GM23338 (cell line): ENCODE measurements around the gene EFCAB6. TPM values are rescaled to one million over a fixed set of nuclear protein-coding genes. Genes with fewer than 3 reads are reported as not detected.

ENCODE experiments used
- ATAC-seq: fragments of 200-7000 bp; cut with Tn5 transposase; 3 replicates; pipeline ENCODE4 v1.9.1; 2020
- DNase-seq: peaks from one replicate; pipeline ENCODE4 v3.0.0-alpha.2; 2015; ENCODE audit warnings: low spot score
- H2AFZ ChIP-seq: fragments of 200-600 bp; sonication (generic); 2 replicates; pipeline ENCODE4 v1.8.0; 2016; ENCODE audit warnings: antibody characterized with exemption, mild to moderate bottlenecking, moderate library complexity
- H3F3A ChIP-seq: fragments of 200-600 bp; sonication (generic); replicated peaks from 2 replicates; pipeline ENCODE4 v1.8.0; 2017; ENCODE audit warnings: antibody characterized with exemption, mixed run types, low read depth
- H3K27ac ChIP-seq: fragments of 200-600 bp; sonication (generic); 2 replicates; pipeline ENCODE4 v1.6.1; 2016; ENCODE audit warnings: low read depth
- H3K27me3 ChIP-seq: fragments of 200-600 bp; sonication (generic); 2 replicates; pipeline ENCODE4 v1.8.0; 2016; ENCODE audit warnings: mild to moderate bottlenecking, mixed run types, moderate library complexity; ENCODE audit not compliant: insufficient read depth
- H3K36me3 ChIP-seq: fragments of 200-600 bp; sonication (generic); 2 replicates; pipeline ENCODE4 v1.8.0; 2016; ENCODE audit warnings: mild to moderate bottlenecking; ENCODE audit not compliant: insufficient read depth
- H3K4me1 ChIP-seq: fragments of 200-600 bp; sonication (generic); 2 replicates; pipeline ENCODE4 v1.8.0; 2016; ENCODE audit warnings: mild to moderate bottlenecking, moderate library complexity; ENCODE audit not compliant: insufficient read depth
- H3K4me2 ChIP-seq: fragments of 200-600 bp; sonication (generic); 2 replicates; pipeline ENCODE4 v1.7.1; 2017; ENCODE audit warnings: mixed run types
- H3K4me3 ChIP-seq: fragments of 200-600 bp; sonication (generic); 2 replicates; pipeline ENCODE4 v1.6.1; 2016; ENCODE audit warnings: mixed run types
- H3K79me2 ChIP-seq: fragments of 200-600 bp; sonication (generic); replicated peaks from 2 replicates; pipeline ENCODE4 v1.8.0; 2017; ENCODE audit warnings: mild to moderate bottlenecking; ENCODE audit not compliant: insufficient read depth
- H3K9me2 ChIP-seq: fragments of 200-600 bp; sonication (generic); 2 replicates; pipeline ENCODE4 v1.8.0; 2017; ENCODE audit not compliant: insufficient read depth
- H4K20me1 ChIP-seq: fragments of 200-600 bp; sonication (generic); replicated peaks from 2 replicates; pipeline ENCODE4 v1.8.0; 2017; ENCODE audit warnings: mild to moderate bottlenecking; ENCODE audit not compliant: insufficient read depth
- H3K27ac Mint-ChIP-seq: 2 replicates; pipeline ENCODE4 v1.8.0; 2020; ENCODE audit warnings: inconsistent platforms, mild to moderate bottlenecking, moderate library complexity, mixed read lengths
- H3K27me3 Mint-ChIP-seq: 3 replicates; pipeline ENCODE4 v1.8.0; 2022; ENCODE audit warnings: low read depth, mild to moderate bottlenecking, moderate library complexity, mixed read lengths, inconsistent platforms; ENCODE audit not compliant: insufficient read depth, poor library complexity
- H3K36me3 Mint-ChIP-seq: 3 replicates; pipeline ENCODE4 v1.8.0; 2021; ENCODE audit warnings: low read depth, mild to moderate bottlenecking, inconsistent platforms, moderate library complexity, mixed read lengths
- H3K4me1 Mint-ChIP-seq: 3 replicates; pipeline ENCODE4 v1.8.0; 2020; ENCODE audit warnings: mild to moderate bottlenecking, inconsistent platforms, mixed read lengths
- H3K4me3 Mint-ChIP-seq: 3 replicates; pipeline ENCODE4 v1.8.0; 2021; ENCODE audit warnings: moderate library complexity, mild to moderate bottlenecking, inconsistent platforms, mixed read lengths
- H3K9me3 Mint-ChIP-seq: 3 replicates; pipeline ENCODE4 v1.8.0; 2020; ENCODE audit warnings: moderate library complexity, mild to moderate bottlenecking, inconsistent platforms, mixed read lengths
- EZH2 ChIP-seq: fragments of 200-600 bp; sonication (generic); IDR thresholded peaks from one replicate; pipeline ENCODE4 v1.8.0; 2017; ENCODE audit warnings: antibody characterized with exemption, mild to moderate bottlenecking, low read depth; ENCODE audit not compliant: unreplicated experiment
- JUNB ChIP-seq: IDR thresholded peaks from one replicate; pipeline ENCODE4 v1.6.1; 2016; ENCODE audit warnings: antibody characterized with exemption; ENCODE audit not compliant: unreplicated experiment
- NANOG ChIP-seq: IDR thresholded peaks from 2 replicates; pipeline ENCODE4 v1.6.1; 2016; ENCODE audit warnings: antibody characterized with exemption, borderline replicate concordance
- POLR2AphosphoS5 ChIP-seq: IDR thresholded peaks from 2 replicates; pipeline ENCODE4 v1.6.1; 2016; ENCODE audit warnings: antibody characterized with exemption, low read depth
- ZNF114 ChIP-seq: fragments of 250-450 bp; sonication (Bioruptor Pico); IDR thresholded peaks from 2 replicates; pipeline ENCODE4 v1.5.0; 2020; ENCODE audit warnings: mild to moderate bottlenecking, moderate library complexity
- ZNF331 ChIP-seq: fragments of 250-450 bp; sonication (Bioruptor Pico); IDR thresholded peaks from 2 replicates; pipeline ENCODE4 v1.5.0; 2020; ENCODE audit warnings: low read depth, mild to moderate bottlenecking, moderate library complexity
- polyA plus RNA-seq: library from polyadenylated mRNA; unstranded; fragments of >200 nt; fragmentation: Nextera tagmentation; extraction: Ambion mirVana; gene quantifications from 2 replicates; pipeline ENCODE4 v1.2.1, GENCODE V29; 2016
- total RNA-seq: library from RNA; depleted of rRNA; stranded (reverse); fragments of >200 nt; shearing (Covaris generic); gene quantifications from 2 replicates; pipeline ENCODE4 v1.2.3, GENCODE V29; 2014
- TF ChIP-seq, protein P1 (sequence below), 2 experiments: fragments of 200-600 bp in 1 of 2; sonication (generic) in 1 of 2; conservative IDR thresholded peaks; 2 replicates each; pipeline versions ENCODE4 v1.5.1 to v1.6.1; 2016 to 2017; ENCODE audit warnings: antibody characterized with exemption in 2 of 2, low read depth in 2 of 2, mild to moderate bottlenecking in 2 of 2, moderate library complexity in 1 of 2

The EFCAB6 gene
- total and polyA plus RNA-seq, 2 experiments from 2014 or later, result 1.1 to 1.8 TPM

DNA sequence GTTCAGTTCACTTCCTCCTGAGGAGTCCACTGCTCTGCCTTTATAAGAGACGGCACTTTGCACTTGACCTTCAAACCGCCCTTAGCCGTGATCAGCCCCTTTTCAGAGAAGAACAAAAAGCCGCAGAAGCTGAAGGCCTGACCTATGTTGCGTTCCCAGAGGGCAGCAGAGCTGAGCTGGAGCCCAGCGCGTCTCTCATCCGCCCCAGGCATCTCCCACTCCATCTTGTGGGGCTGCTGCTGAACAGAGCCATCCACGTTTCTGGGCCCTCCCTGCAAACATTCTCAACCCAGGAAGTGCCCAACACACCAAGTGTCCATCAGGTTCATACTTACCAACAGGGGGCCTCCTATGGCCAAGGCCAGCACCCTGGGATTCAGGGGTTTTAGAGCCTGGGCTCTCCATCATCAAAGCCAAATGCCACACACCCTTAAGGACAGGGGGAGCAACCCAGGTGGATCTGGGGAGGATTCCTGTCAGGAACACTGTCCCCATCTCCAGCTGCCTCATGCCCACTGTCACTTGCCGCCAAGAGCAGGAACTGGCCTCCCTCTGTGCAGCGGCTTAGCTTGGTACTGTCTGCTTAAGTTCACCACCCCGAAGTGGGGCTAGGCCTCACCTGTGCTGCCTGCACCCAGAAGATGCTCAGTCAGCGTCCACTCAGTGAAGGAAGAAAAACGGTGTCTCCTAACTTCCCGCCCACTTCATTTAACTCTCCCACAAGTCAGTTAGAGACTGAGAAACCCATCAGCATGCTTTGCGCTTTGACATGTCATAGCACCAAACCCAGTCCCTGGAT lies 16.0 kb upstream of the EFCAB6 start:
- no peak for DNase-seq

DNA sequence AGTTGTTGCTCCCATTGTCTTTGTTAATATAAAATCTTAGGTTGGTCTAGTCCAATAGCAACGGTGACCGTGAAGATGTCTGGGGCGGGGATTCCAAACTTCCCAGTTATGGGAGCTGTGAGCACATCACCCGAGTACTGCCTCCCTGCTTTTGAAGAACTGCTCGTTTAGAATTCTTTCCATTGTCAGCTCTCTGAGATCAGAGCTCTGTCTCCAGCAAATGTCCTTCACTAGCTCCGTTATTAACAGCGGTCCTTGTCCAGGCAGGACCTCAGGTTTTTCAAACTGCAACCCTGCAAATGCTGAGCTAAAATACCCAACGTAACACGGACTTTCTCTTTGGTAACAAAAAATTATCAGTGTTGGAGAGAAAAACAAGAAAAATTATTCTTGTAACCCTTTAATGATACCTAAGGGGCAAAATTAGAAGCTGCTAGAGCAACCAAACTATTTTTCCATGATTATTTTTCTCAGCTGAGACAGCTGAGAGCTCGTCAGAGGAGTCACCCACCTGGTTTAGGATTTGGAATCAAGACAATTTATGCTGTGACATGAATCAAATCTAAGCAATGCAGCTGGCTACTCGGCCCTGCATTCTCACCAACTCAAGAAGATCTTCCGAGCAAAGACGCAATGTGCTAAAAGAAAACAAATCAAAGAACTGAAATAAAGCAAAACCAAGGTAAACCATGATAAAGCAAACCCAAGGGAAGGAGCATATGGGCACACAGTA lies 15.1 kb upstream of the EFCAB6 start:
- H3K4me1 Mint-ChIP-seq, result peaks cover 62% of the 10 kb centered on the region
- DNase-seq (no peak), ATAC-seq (no peak)
- H3K79me2 ChIP-seq, result no peaks in the 10 kb centered on the region
- peaks cover 3% of the 10 kb centered on the region; the same call in 1 of the 3 replicates for H3K9me3 Mint-ChIP-seq
- no peak overlapping the region for H3K4me3 Mint-ChIP-seq
- peaks cover 14% of the 10 kb centered on the region for H3K27me3 Mint-ChIP-seq
- no peak overlapping the region for H3K4me3 ChIP-seq
- no peaks in the 10 kb centered on the region for H3K27me3 ChIP-seq
- no peak for TF ChIP-seq ZNF114
- no peak for TF ChIP-seq POLR2AphosphoS5
- no peak for TF ChIP-seq EZH2
- TF ChIP-seq, protein P1, sequence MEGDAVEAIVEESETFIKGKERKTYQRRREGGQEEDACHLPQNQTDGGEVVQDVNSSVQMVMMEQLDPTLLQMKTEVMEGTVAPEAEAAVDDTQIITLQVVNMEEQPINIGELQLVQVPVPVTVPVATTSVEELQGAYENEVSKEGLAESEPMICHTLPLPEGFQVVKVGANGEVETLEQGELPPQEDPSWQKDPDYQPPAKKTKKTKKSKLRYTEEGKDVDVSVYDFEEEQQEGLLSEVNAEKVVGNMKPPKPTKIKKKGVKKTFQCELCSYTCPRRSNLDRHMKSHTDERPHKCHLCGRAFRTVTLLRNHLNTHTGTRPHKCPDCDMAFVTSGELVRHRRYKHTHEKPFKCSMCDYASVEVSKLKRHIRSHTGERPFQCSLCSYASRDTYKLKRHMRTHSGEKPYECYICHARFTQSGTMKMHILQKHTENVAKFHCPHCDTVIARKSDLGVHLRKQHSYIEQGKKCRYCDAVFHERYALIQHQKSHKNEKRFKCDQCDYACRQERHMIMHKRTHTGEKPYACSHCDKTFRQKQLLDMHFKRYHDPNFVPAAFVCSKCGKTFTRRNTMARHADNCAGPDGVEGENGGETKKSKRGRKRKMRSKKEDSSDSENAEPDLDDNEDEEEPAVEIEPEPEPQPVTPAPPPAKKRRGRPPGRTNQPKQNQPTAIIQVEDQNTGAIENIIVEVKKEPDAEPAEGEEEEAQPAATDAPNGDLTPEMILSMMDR (conservative IDR thresholded peaks at IDR 0.05; ENCODE audit: low read depth in 2 of 2), result no peak
- no peaks in the 10 kb centered on the region for H3K9me2 ChIP-seq
- H3K27ac ChIP-seq, result peak overlapping the region; percentile 59; the same call in 1 of the 2 replicates
- H3K4me1 ChIP-seq, result peaks cover 21% of the 10 kb centered on the region
- no peak overlapping the region for H3K4me2 ChIP-seq
- peaks cover 3% of the 10 kb centered on the region; the same call in 1 of the 2 replicates for H4K20me1 ChIP-seq
- H2AFZ ChIP-seq, result no peak overlapping the region
- H3K36me3 Mint-ChIP-seq, result peaks cover 22% of the 10 kb centered on the region
- no peaks in the 10 kb centered on the region for H3F3A ChIP-seq
- H3K27ac Mint-ChIP-seq, result no peak overlapping the region
- peaks cover 6% of the 10 kb centered on the region for H3K36me3 ChIP-seq

More for the DNA sequence above, 16.0 kb upstream of the EFCAB6 start:
- H3K27me3 ChIP-seq, result no peaks in the 10 kb centered on the region
- peaks cover 19% of the 10 kb centered on the region for H3K4me1 ChIP-seq
- H3F3A ChIP-seq, result no peaks in the 10 kb centered on the region
- no peak overlapping the region for H3K4me2 ChIP-seq
- TF ChIP-seq, protein P1 (conservative IDR thresholded peaks at IDR 0.05; ENCODE audit: low read depth in 2 of 2), result peak in 1 of 2 experiments; percentile 34; a peak in 2 of 4 replicates
- TF ChIP-seq ZNF331 (no peak), JUNB (no peak), NANOG (no peak), POLR2AphosphoS5 (no peak)
- H3K27ac ChIP-seq, result no peak overlapping the region
- no peak for ATAC-seq
- no peaks in the 10 kb centered on the region; the same call in 2 of the 3 replicates for H3K9me3 Mint-ChIP-seq
- peaks cover 6% of the 10 kb centered on the region for H3K36me3 ChIP-seq
- H3K4me1 Mint-ChIP-seq, result peaks cover 52% of the 10 kb centered on the region
- no peaks in the 10 kb centered on the region for H3K79me2 ChIP-seq
- no peak overlapping the region for H3K4me3 Mint-ChIP-seq
- peaks cover 18% of the 10 kb centered on the region for H3K27me3 Mint-ChIP-seq
- H4K20me1 ChIP-seq, result peaks cover 3% of the 10 kb centered on the region; the same call in 1 of the 2 replicates
- peaks cover 22% of the 10 kb centered on the region for H3K36me3 Mint-ChIP-seq
- no peak overlapping the region for H3K27ac Mint-ChIP-seq
- no peak overlapping the region for H3K4me3 ChIP-seq
- no peaks in the 10 kb centered on the region for H3K9me2 ChIP-seq
- H2AFZ ChIP-seq, result no peak overlapping the region
